ENCODE measurements around the gene ASCC2. TPM values are rescaled to one million over a fixed set of nuclear protein-coding genes. Genes with fewer than 3 reads are reported as not detected.
"Not testable (repeated sequence)": the region's sequence is repeated elsewhere in the genome, so short reads cannot be mapped to it uniquely, and the experiment has no call there.

Gene ASCC2
- total RNA-seq, 1 donor from 2014 or later: 15.1 TPM

DNA sequence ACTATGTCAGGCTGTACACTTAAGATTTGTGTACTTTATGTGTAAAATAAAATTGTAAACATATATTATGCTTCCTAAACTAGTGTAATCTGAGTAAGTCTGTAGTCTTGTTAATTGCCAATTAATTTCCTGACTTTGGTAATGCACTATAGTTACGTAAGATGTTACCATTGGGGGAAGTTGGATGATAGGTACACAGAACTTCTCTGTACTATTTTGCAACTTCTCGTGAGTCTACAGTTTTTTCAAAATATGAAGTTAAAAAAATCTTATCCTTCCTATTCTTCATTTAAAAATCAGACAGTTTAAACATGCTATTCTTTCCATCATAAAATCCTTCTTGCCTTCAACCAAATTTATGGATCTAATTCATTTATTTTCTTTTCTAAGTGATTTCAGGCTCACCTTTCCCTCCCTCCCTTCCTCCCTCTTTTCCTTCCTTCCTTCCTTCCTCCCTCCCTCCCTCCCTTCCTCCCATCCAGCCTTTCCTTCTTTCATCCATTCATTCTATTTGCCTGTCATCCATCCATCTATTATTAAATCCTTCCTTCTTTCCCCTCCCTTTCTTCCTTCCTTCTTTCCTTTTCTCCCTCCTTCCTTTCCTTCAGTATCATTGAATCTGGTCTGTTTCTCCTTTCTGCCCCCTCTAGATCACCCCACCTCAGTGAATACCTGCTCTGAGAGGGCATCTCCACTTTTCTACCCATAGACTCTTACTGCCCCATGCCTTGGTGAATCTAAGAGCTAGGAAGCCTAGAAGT, 22.1 kb upstream of the ASCC2 start:
- DNase-seq (ENCODE audit: low spot score in 2 of 2) (no peak), FAIRE-seq (no peak)

- not testable (repeated sequence) for DNase-seq (ENCODE audit: low spot score in 2 of 2); FAIRE-seq
Measured at GRCh38 chr22:29859030-29859429, 21.0 kb upstream of the ASCC2 start.

- DNase-seq (ENCODE audit: low spot score in 2 of 2) (no peak), FAIRE-seq (no peak)
Measured at GRCh38 chr22:29856496-29856895, 18.4 kb upstream of the ASCC2 start.

DNA sequence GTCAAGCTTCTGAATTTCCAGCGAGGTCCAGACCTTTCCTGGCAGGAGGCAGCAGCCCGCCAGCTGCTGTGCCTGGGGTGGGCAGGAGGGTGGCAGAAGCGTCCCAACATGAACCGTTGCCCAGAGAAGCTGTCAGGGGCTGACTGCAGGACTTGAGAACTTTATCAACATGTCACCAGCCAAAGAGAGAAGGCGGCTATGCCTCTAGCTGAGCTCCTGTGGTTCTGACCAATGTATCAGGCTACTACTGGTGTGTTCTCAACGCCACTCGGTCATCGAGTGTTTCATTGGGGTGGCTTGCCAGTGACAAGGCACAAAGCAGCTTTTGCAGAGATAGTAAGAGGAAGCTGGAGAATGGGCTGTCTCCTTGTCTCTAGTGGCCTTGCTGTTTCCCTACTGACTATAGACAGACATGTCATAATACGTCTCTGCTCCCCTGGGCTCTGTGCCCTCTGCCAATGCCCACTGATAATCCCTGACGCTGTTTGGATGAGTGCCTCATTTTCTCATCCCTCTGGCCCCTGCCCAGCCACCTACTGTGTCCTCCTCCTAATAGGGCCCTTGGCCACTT, 17.6 kb upstream of the ASCC2 start:
- no peak for FAIRE-seq
- DNase-seq (ENCODE audit: low spot score in 2 of 2): no peak

GRCh38 chr22:29854432-29854831, 16.4 kb upstream of the ASCC2 start:
- DNase-seq (ENCODE audit: low spot score in 2 of 2) (no peak), FAIRE-seq (no peak)

GRCh38 chr22:29848111-29848510, 10.0 kb upstream of the ASCC2 start:
- no peak for DNase-seq (ENCODE audit: low spot score in 2 of 2)
- FAIRE-seq: no peak

DNA sequence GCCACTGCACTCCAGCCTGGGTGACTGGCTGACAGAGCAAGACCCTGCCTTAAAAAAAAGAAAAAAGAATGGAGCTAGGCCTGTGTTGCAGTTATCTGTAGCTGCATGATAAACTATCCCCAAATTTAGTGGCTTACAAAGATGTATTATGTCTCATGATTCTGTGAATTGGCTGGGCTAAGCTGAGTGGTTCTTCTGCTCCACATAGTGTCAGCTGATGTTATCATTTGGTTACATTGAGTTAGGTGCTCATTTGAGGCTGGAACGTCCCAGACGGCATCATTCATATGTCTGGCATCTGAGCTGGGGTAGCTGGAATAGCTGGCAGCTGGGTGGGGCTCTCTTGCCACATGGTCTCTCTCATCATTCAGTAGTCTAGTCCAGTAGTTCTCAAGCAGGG, 8.2 kb upstream of the ASCC2 start:
- FAIRE-seq (no peak), DNase-seq (ENCODE audit: low spot score in 2 of 2) (no peak)

DNA sequence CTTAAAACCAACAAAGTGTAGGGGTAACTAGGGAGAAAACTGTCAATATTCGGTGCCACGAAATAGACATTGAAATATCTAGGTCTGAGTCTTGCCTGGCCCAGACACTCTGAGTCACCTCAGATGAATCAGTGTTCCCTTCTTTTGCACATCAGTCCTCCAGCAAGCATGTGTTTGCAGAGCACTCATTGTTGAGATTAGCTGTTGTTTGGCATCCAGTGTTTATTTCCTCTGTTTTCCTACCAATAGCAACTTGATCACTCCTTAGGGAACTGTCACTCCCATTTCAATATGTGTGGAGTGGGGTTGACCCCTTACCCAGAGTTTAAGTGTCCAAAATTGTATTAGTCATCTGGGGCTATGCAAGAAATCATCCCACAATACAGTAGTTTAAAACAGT, 4.7 kb upstream of the ASCC2 start:
- FAIRE-seq: no peak
- DNase-seq (ENCODE audit: low spot score in 2 of 2): no peak

- DNase-seq (ENCODE audit: low spot score in 2 of 2) (no peak), FAIRE-seq (no peak)
Measured at GRCh38 chr22:29842172-29842571, 4.1 kb upstream of the ASCC2 start.

- FAIRE-seq (no peak), DNase-seq (ENCODE audit: low spot score in 2 of 2) (no peak)
Measured at GRCh38 chr22:29840498-29840897, 2.4 kb upstream of the ASCC2 start.

DNA sequence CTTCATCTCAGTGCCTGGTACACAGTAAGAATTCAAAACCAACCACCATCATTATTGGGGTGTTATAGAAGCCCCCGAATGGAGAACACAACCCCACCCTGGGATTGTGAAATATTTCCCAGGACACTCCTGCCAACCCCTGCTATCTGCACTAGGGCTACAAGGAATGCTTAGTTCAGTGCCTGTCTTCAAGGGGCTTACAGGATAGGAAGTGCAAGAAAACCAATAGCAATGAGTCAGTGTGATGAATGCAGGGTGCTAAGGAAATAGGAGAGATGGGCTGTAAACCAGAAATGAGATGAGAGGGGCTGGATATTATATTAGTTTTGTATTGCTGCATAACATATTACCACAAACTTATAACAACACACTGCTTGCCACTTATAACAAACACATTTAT, 965 bp upstream of the ASCC2 start:
- DNase-seq (ENCODE audit: low spot score in 2 of 2) (no peak), FAIRE-seq (no peak)

DNA sequence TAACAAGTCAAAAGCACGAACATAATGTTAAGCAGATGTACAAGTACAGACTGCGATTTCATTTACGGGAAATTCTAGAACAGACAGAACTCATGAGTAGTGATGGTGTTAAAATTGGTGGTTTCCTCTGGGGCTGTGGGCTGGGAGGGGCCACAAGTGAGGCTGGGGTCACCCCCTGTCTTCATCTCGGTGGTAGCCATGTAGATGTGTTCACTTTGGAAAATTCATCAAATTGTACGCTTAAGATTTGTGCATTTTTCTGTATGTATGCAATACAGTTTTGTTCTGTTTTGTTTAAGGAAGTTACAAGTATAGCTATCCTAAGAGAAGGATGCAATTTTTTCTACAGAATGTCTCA, 504 bp upstream of the ASCC2 start:
- FAIRE-seq: no peak

GRCh38 chr22:29836791-29837370, 1.2 kb downstream of the ASCC2 start:
- not testable (repeated sequence) for FAIRE-seq; DNase-seq (ENCODE audit: low spot score in 2 of 2)

More for the DNA sequence above, 504 bp upstream of the ASCC2 start:
- DNase-seq (ENCODE audit: low spot score in 2 of 2): no peak

GRCh38 chr22:29834046-29834445, 4.0 kb downstream of the ASCC2 start:
- FAIRE-seq (no peak), DNase-seq (ENCODE audit: low spot score in 2 of 2) (no peak)

GRCh38 chr22:29833392-29833965, 4.6 kb downstream of the ASCC2 start:
- FAIRE-seq (no peak), DNase-seq (ENCODE audit: low spot score in 2 of 2) (no peak)

- FAIRE-seq: no peak
- no peak for DNase-seq (ENCODE audit: low spot score in 2 of 2)
Measured at GRCh38 chr22:29831958-29832357, 6.1 kb downstream of the ASCC2 start.

GRCh38 chr22:29831186-29831921, 6.7 kb downstream of the ASCC2 start:
- FAIRE-seq (no peak), DNase-seq (ENCODE audit: low spot score in 2 of 2) (no peak)

GRCh38 chr22:29830585-29830984, 7.5 kb downstream of the ASCC2 start:
- DNase-seq (ENCODE audit: low spot score in 2 of 2): no peak
- no peak for FAIRE-seq

- FAIRE-seq; DNase-seq (ENCODE audit: low spot score in 2 of 2): not testable (repeated sequence)
Measured at GRCh38 chr22:29827726-29828125, 10.3 kb downstream of the ASCC2 start.

GRCh38 chr22:29827091-29827490, 11.0 kb downstream of the ASCC2 start:
- DNase-seq (ENCODE audit: low spot score in 2 of 2) (no peak), FAIRE-seq (no peak)

DNA sequence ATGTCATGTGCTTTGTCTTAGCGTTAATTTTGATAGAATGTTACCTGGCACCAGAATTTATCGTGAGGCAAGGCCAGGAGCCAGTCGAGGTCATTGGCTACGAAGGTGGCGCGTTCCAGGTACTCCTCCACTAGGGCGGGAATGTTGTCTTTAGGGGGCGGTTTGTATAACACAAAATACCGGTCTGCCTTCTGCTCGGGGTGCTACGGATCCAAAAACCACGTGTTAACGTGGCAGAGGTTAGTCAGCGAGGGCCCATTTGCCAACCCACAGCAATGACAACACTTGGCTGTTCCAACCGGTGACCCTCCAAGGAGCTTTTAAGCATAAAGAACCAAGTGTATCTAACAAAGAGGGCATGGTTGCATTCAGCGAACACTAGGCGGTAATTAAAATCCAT, 12.5 kb downstream of the ASCC2 start:
- FAIRE-seq (no peak), DNase-seq (ENCODE audit: low spot score in 2 of 2) (no peak)

All from frontal cortex (tissue), 4 donors.